OCI-M2 (cell line): ENCODE measurements around the gene CDH1.
"Not testable (repeated sequence)": the region's sequence is repeated elsewhere in the genome, so short reads cannot be mapped to it uniquely, and the experiment has no call there.

Experiments
- DNase-seq: peaks from one replicate; lab custom pipeline; 2025; ENCODE audit not compliant: unreplicated experiment; lab: John Stamatoyannopoulos, UW

CDH1 gene

DNA sequence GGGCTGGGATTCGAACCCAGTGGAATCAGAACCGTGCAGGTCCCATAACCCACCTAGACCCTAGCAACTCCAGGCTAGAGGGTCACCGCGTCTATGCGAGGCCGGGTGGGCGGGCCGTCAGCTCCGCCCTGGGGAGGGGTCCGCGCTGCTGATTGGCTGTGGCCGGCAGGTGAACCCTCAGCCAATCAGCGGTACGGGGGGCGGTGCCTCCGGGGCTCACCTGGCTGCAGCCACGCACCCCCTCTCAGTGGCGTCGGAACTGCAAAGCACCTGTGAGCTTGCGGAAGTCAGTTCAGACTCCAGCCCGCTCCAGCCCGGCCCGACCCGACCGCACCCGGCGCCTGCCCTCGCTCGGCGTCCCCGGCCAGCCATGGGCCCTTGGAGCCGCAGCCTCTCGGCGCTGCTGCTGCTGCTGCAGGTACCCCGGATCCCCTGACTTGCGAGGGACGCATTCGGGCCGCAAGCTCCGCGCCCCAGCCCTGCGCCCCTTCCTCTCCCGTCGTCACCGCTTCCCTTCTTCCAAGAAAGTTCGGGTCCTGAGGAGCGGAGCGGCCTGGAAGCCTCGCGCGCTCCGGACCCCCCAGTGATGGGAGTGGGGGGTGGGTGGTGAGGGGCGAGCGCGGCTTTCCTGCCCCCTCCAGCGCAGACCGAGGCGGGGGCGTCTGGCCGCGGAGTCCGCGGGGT, at the start of gene CDH1:
Gene CDH1 (plus strand): TSS at position 247 of the 684 bp plus-strand sequence. CDS start 124 bp downstream, at position 371.
- no peak for DNase-seq

DNA sequence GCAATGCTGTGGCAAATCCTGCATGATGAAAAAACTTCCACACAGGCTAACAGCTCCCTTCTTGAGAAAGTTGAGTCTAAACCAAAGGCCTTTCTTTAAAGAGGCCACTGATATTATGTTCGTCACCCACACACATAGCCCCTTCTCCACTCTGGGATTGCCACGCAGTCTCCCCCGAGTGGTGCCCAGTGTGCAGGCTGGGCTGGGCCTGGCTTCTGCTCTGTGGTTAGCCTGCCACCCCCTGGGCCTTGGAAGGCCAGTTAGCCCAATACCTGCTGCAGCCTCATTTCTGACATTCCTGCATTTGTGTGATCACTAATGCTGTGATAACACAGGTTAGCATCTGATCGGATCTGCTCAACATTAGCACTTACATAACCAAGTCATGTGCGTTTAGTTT, 47.2 kb upstream of the CDH1 start:
- DNase-seq = no peak

- DNase-seq = no peak
Measured at GRCh38 chr16:68695575-68695974, 41.5 kb upstream of the CDH1 start.

- no peak for DNase-seq
Measured at GRCh38 chr16:68696514-68696913, 40.6 kb upstream of the CDH1 start.

GRCh38 chr16:68698091-68698490, 39.0 kb upstream of the CDH1 start:
- DNase-seq = no peak

- no peak for DNase-seq
Measured at GRCh38 chr16:68700120-68700519, 37.0 kb upstream of the CDH1 start.

DNA sequence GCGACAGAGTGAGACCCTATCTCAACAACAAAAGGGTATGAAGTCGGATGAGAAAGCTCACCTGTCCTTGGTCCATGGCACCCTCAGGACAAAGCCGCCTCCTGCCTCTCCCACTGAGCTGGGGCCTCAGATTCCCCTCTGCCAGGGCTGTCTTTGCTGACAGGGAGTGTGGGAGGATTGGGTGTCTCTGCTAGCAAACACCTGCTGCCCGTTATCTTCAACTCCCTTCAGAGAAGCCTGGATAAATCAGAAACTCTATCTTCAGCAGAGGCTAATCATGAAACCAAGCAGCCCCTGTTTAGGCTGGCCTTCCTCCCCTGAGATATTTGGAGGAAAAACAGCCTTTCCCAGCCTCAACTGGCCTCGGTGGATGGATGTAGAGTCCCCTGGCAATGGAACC, 36.3 kb upstream of the CDH1 start:
- no peak for DNase-seq

GRCh38 chr16:68704232-68704867, 32.7 kb upstream of the CDH1 start:
- DNase-seq = peak; percentile 17

GRCh38 chr16:68707340-68708152, 29.5 kb upstream of the CDH1 start:
- DNase-seq = no peak

DNA sequence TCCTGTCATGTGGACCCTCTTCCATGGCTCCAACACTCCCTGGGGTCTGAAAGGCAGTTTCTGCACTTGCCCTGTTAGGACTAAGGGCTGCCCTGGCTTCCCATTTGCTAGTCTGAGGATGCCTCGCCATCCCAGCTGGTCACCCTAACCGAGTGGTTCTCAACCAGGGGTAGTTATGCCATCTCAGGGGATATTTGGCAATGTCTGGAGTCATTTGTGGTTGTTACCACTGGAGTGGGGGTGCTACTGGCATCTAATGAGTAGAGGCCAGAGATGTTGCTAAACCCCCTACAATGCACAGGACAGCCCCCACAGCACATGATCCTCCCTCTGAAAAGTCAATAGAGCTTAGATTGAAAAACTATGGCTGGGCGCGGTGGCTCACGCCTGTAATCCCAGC, 26.9 kb upstream of the CDH1 start:
- DNase-seq = no peak

- no peak for DNase-seq
Measured at GRCh38 chr16:68711421-68712139, 25.5 kb upstream of the CDH1 start.

DNA sequence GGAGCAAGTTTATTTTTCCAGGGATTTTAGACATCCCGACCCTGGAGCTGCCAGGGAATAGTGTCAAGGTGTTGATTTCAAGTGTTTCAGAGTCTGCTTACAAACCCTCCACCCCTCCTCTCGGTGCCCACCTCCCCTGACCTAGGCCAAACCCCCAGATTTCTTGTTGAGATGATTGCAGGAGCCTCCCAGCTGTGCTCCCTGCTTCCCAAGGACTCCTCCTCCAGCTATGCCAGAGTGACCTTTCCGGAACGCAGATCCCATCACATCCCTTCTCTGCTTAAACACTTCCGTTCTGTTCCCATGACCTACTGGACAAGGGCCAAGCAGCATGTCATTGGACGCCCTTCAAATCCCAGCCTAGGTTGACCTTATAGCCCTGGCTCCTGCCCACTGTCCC, 23.7 kb upstream of the CDH1 start:
- DNase-seq = no peak

DNA sequence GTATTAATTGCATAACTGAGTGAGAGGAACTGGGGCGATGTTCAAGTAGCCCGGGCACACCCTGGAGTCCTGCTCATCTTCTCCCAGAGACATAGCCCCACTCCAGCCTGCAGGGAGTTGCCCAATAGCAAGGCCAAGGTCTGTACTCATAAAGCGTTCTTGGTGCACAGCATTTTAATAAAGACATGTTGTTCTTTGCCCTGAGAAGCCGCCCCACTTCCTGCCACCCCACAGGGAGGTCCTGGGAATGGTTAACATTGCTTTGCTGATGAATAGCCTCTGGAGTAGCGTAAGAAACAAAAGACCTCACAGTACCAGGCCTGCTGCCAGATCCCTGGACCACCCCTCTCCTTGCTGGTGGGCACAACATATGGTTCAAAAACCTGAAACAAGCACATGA, 21.6 kb upstream of the CDH1 start:
- no peak for DNase-seq

- DNase-seq = not testable (repeated sequence)
Measured at GRCh38 chr16:68716516-68716915, 20.6 kb upstream of the CDH1 start.

DNA sequence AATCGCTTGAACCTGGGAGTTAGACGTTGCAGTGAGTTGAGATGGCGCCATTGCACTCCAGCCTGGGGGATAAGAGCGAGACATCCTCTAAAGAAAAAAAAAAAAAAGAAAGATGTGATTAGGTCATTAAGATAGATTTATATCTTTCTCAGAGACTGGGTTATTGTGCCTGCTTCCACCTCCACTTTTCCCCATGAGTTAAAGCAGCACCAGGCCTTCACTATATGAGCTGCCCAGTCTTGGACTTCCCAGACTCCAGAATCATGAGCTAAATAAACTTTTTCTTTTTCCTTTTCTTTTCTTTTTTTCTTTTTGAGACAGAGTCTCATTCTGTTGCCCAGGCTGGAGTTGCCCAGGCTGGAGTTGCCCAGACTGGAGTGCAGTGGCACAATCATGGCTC, 19.4 kb upstream of the CDH1 start:
- no peak for DNase-seq

GRCh38 chr16:68718590-68718989, 18.5 kb upstream of the CDH1 start:
- DNase-seq = no peak

- no peak for DNase-seq
Measured at GRCh38 chr16:68719993-68720489, 17.1 kb upstream of the CDH1 start.

DNA sequence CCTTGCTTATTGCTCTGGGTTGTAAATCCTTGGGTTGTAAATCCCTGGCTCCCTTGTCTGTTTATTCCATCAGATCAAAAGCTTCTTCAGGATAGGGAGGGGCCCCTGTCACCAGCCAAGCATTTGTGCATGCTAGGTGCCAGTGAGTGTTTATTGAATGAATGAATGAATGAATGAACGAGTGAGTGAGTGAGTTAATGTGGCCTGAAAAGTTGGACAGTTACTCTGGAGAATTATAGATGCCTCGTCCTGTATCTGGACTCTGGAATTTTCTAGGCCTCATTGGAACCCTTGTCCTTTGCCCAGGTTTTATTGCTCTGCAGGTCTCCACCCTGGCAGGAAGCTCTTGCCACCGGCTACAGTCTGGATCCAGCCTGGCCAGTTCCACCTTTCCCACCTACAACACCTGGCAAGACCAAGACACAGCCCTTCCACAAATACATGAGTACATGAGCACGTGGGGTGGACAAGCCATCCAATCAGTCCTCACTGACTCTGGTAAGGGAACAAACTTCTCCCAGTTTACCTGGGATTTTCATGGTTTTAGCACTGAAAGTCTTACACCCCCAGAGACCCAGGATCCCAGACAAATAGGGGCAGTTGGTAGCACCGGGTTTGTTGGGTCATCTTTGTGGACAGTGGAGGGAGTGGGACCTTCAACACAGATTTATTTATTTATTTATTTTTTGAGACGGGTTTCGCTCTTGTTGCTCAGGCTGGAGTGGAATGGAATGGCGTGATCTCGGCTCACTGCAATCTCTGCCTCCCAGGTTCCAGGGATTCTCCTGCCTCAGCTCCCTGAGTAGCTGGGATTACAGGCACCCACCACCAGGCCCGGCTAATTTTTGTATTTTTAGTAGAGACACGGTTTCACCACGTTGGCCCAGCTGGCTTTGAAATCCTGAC, 14.7 kb upstream of the CDH1 start:
- DNase-seq = no peak

- DNase-seq = no peak
Measured at GRCh38 chr16:68724797-68725196, 12.3 kb upstream of the CDH1 start.

DNA sequence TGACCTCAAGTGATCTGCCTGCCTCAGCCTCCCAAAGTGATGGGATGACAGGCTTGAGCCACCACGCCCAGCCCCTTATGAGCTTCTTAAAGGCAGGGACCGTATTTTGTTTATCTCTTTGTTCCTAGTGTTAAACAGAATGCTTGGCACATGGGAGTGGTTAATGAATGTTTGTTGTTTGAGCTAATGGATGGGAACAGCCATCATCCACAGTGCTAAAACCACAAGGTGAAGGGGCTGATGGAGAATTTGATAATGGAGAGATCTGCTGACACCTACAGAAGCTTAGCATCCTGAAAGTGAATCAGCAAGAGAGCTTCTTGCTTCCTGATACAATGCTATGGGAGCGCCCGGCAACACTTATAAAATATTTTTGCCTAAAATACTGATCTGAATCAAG, 8.6 kb upstream of the CDH1 start:
- no peak for DNase-seq
